Measurements from ENCODE around the gene CORO2A. TPM values are rescaled to one million over a fixed set of nuclear protein-coding genes. Genes with fewer than 3 reads are reported as not detected.

CORO2A gene
- total RNA-seq, 1 experiment from 2014 or later: 32.5 TPM

DNA sequence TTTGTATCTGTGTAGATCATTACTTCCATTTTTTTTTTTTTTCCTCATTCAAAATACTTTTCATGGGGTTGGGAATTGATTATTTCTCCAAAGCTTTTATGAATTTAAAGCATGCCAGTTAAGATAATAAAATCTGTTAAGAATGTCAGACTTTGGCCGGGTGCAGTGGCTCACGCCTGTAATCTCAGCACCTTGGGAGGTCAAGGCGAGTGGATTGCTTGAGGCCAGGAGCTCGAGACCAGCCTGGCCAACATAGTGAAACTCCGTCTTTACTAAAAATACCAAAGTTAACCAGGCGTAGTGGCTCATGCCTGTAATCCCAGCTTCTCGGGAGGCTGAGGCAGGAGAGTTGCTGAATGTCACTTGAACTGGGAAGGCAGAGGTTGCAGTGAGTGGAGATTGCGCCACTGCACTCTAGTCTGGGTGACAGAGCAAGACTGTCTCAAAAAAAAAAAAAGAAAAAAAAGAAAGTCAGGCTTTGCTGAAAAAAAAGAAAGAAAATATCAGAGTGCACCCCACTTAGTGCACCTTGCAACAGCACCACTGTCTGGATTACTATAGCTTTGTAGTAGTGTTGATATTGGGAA, 44.6 kb upstream of the CORO2A start:
- H3K9me3 Mint-ChIP-seq: no peaks in the 10 kb centered on the region
- H3K4me3 Mint-ChIP-seq: no peak overlapping the region
- peaks cover 9% of the 10 kb centered on the region for H3K4me1 Mint-ChIP-seq
- POLR2A ChIA-PET: no interaction called here
- TF ChIP-seq GRHL2 (CRISPR knock-in tag; IDR thresholded peaks at IDR 0.05; ENCODE audit: insufficient replicate concordance, severe bottlenecking): no peak
- no peak for TF ChIP-seq ZNF121 (CRISPR knock-in tag; IDR thresholded peaks at IDR 0.05)
- no peak for TF ChIP-seq TP53 (CRISPR knock-in tag; IDR thresholded peaks at IDR 0.05)
- TF ChIP-seq NFE2L1 (CRISPR knock-in tag; IDR thresholded peaks at IDR 0.05): no peak
- TF ChIP-seq, protein P1, sequence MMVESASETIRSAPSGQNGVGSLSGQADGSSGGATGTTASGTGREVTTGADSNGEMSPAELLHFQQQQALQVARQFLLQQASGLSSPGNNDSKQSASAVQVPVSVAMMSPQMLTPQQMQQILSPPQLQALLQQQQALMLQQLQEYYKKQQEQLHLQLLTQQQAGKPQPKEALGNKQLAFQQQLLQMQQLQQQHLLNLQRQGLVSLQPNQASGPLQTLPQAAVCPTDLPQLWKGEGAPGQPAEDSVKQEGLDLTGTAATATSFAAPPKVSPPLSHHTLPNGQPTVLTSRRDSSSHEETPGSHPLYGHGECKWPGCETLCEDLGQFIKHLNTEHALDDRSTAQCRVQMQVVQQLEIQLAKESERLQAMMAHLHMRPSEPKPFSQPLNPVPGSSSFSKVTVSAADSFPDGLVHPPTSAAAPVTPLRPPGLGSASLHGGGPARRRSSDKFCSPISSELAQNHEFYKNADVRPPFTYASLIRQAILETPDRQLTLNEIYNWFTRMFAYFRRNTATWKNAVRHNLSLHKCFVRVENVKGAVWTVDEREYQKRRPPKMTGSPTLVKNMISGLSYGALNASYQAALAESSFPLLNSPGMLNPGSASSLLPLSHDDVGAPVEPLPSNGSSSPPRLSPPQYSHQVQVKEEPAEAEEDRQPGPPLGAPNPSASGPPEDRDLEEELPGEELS (CRISPR knock-in tag; IDR thresholded peaks at IDR 0.05): no peak
- no peak for TF ChIP-seq ESRRA (CRISPR knock-in tag; IDR thresholded peaks at IDR 0.05; ENCODE audit: borderline replicate concordance)
- TF ChIP-seq FOXP1 (CRISPR knock-in tag; IDR thresholded peaks at IDR 0.05; ENCODE audit: borderline replicate concordance): no peak
- TF ChIP-seq, protein P2, sequence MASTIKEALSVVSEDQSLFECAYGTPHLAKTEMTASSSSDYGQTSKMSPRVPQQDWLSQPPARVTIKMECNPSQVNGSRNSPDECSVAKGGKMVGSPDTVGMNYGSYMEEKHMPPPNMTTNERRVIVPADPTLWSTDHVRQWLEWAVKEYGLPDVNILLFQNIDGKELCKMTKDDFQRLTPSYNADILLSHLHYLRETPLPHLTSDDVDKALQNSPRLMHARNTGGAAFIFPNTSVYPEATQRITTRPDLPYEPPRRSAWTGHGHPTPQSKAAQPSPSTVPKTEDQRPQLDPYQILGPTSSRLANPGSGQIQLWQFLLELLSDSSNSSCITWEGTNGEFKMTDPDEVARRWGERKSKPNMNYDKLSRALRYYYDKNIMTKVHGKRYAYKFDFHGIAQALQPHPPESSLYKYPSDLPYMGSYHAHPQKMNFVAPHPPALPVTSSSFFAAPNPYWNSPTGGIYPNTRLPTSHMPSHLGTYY (CRISPR knock-in tag; IDR thresholded peaks at IDR 0.05): no peak
- TF ChIP-seq, protein P3, sequence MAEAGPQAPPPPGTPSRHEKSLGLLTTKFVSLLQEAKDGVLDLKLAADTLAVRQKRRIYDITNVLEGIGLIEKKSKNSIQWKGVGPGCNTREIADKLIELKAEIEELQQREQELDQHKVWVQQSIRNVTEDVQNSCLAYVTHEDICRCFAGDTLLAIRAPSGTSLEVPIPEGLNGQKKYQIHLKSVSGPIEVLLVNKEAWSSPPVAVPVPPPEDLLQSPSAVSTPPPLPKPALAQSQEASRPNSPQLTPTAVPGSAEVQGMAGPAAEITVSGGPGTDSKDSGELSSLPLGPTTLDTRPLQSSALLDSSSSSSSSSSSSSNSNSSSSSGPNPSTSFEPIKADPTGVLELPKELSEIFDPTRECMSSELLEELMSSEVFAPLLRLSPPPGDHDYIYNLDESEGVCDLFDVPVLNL (CRISPR knock-in tag; IDR thresholded peaks at IDR 0.05; ENCODE audit: borderline replicate concordance, low read depth): no peak
- TF ChIP-seq, protein P4, sequence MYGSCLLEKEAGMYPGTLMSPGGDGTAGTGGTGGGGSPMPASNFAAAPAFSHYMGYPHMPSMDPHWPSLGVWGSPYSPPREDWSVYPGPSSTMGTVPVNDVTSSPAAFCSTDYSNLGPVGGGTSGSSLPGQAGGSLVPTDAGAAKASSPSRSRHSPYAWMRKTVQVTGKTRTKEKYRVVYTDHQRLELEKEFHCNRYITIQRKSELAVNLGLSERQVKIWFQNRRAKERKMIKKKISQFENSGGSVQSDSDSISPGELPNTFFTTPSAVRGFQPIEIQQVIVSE (CRISPR knock-in tag; IDR thresholded peaks at IDR 0.05; ENCODE audit: borderline replicate concordance): no peak
- no peak for TF ChIP-seq HMGA2 (CRISPR knock-in tag; IDR thresholded peaks at IDR 0.05)
- TF ChIP-seq, protein P5, sequence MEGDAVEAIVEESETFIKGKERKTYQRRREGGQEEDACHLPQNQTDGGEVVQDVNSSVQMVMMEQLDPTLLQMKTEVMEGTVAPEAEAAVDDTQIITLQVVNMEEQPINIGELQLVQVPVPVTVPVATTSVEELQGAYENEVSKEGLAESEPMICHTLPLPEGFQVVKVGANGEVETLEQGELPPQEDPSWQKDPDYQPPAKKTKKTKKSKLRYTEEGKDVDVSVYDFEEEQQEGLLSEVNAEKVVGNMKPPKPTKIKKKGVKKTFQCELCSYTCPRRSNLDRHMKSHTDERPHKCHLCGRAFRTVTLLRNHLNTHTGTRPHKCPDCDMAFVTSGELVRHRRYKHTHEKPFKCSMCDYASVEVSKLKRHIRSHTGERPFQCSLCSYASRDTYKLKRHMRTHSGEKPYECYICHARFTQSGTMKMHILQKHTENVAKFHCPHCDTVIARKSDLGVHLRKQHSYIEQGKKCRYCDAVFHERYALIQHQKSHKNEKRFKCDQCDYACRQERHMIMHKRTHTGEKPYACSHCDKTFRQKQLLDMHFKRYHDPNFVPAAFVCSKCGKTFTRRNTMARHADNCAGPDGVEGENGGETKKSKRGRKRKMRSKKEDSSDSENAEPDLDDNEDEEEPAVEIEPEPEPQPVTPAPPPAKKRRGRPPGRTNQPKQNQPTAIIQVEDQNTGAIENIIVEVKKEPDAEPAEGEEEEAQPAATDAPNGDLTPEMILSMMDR (IDR thresholded peaks at IDR 0.05): no peak
- no peak for TF ChIP-seq EMX1 (CRISPR knock-in tag; IDR thresholded peaks at IDR 0.05)
- TF ChIP-seq, protein P6, sequence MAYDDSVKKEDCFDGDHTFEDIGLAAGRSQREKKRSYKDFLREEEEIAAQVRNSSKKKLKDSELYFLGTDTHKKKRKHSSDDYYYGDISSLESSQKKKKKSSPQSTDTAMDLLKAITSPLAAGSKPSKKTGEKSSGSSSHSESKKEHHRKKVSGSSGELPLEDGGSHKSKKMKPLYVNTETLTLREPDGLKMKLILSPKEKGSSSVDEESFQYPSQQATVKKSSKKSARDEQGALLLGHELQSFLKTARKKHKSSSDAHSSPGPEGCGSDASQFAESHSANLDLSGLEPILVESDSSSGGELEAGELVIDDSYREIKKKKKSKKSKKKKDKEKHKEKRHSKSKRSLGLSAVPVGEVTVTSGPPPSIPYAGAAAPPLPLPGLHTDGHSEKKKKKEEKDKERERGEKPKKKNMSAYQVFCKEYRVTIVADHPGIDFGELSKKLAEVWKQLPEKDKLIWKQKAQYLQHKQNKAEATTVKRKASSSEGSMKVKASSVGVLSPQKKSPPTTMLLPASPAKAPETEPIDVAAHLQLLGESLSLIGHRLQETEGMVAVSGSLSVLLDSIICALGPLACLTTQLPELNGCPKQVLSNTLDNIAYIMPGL (CRISPR knock-in tag; IDR thresholded peaks at IDR 0.05): no peak
- TF ChIP-seq SMAD3 (CRISPR knock-in tag; IDR thresholded peaks at IDR 0.05; ENCODE audit: borderline replicate concordance): no peak
- no peak for TF ChIP-seq ATF1 (CRISPR knock-in tag; IDR thresholded peaks at IDR 0.05)
- TF ChIP-seq, protein P7, sequence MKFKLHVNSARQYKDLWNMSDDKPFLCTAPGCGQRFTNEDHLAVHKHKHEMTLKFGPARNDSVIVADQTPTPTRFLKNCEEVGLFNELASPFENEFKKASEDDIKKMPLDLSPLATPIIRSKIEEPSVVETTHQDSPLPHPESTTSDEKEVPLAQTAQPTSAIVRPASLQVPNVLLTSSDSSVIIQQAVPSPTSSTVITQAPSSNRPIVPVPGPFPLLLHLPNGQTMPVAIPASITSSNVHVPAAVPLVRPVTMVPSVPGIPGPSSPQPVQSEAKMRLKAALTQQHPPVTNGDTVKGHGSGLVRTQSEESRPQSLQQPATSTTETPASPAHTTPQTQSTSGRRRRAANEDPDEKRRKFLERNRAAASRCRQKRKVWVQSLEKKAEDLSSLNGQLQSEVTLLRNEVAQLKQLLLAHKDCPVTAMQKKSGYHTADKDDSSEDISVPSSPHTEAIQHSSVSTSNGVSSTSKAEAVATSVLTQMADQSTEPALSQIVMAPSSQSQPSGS (CRISPR knock-in tag; IDR thresholded peaks at IDR 0.05; ENCODE audit: borderline replicate concordance, low read depth): no peak
- TF ChIP-seq NR3C1 (CRISPR knock-in tag; conservative IDR thresholded peaks at IDR 0.05; ENCODE audit: low read depth): no peak
- TF ChIP-seq, protein P8, sequence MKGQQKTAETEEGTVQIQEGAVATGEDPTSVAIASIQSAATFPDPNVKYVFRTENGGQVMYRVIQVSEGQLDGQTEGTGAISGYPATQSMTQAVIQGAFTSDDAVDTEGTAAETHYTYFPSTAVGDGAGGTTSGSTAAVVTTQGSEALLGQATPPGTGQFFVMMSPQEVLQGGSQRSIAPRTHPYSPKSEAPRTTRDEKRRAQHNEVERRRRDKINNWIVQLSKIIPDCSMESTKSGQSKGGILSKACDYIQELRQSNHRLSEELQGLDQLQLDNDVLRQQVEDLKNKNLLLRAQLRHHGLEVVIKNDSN (CRISPR knock-in tag; IDR thresholded peaks at IDR 0.05): no peak
- TF ChIP-seq, protein P9, sequence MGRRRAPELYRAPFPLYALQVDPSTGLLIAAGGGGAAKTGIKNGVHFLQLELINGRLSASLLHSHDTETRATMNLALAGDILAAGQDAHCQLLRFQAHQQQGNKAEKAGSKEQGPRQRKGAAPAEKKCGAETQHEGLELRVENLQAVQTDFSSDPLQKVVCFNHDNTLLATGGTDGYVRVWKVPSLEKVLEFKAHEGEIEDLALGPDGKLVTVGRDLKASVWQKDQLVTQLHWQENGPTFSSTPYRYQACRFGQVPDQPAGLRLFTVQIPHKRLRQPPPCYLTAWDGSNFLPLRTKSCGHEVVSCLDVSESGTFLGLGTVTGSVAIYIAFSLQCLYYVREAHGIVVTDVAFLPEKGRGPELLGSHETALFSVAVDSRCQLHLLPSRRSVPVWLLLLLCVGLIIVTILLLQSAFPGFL (CRISPR knock-in tag; IDR thresholded peaks at IDR 0.05; ENCODE audit: borderline replicate concordance): no peak
- ATAC-seq: no peak
- no peaks in the 10 kb centered on the region for H3K27me3 Mint-ChIP-seq (ENCODE audit: low read depth)
- H3K36me3 Mint-ChIP-seq: peaks cover 23% of the 10 kb centered on the region
- no peak for DNase-seq (ENCODE audit: low spot score)
- CTCF ChIA-PET: no interaction called here
- H3K27ac Mint-ChIP-seq: no peak overlapping the region
